SKM-1 (cell line): ENCODE data around the gene PLEKHA5.
"Not testable (repeated sequence)": the region's sequence is repeated elsewhere in the genome, so short reads cannot be mapped to it uniquely, and the experiment has no call there.

Experiments
- DNase-seq: peaks from one replicate; lab custom pipeline; 2025; ENCODE audit not compliant: unreplicated experiment; lab: John Stamatoyannopoulos, UW

Gene PLEKHA5

DNA sequence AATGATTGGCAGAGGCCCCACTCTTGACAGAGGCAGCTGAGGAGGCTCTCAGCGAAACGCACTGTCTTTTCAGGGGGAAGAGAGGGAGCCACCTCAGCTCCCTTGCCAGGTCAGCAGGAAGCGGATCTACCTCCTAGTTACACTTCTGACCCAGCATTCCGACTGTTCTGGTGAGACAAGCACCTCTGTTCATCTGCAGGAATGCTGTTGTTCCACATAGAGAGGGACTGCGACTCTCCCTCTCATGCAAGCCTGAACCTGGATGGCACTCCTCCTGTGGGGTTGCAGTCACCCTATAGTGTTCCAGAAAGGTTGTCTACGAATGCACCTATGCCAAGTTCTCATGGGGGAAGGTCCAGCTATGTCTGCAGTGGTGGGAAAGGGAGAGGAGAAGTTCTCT is 272.7 kb downstream of the PLEKHA5 start:
- no peak for DNase-seq

- DNase-seq, result no peak
Observed at GRCh38 chr12:19402743-19403431, 273.4 kb downstream of the PLEKHA5 start.

DNA sequence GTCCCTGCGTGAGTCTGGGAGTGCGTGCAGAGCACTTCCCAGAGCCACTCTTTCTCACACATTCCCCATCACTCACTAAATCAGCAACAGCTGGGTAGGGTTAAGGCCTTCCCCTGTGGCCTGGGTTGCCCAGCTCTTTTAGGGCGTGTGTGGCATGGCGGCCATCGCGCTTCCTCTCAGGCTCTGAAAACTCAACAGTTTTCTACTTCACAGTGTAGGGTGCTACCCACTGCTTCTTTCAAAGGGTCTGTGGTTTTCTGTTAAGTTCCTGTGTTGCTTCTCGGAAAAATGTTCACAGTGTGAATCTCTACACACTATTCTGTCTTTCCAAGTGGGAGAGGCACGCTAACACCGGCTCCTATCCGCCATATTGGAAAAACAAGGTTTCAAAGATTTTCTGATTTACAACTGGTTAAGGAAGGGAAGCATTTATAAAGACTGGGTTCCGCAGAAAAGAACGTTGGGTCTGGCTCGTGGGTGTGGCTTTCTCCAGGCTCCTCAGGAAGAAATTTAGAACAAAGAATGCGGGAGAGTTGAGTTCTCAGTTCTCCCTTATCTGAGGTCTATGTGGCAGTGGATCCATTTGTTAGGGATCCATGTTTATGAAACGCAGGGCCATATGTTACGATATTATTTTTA is 274.8 kb downstream of the PLEKHA5 start:
- DNase-seq, result no peak

DNA sequence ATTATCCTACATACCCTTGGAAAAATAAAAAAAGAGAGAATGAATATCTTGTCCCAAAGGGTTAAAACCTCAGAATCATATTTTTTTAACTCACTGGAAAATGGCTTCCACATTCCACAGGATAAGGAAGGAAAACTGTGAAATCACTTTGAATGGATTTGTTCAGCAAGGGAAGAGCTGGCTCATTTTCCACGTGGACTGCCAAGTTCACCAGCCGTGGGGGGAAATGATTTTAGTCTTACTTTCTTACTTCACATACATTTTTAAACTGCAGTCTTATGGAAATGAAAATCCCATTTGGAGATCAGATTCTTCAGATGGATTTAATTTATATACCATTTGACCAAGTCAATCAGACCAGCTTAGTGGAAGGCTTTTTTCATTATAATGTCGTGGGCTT is 279.8 kb downstream of the PLEKHA5 start:
- no peak for DNase-seq

DNA sequence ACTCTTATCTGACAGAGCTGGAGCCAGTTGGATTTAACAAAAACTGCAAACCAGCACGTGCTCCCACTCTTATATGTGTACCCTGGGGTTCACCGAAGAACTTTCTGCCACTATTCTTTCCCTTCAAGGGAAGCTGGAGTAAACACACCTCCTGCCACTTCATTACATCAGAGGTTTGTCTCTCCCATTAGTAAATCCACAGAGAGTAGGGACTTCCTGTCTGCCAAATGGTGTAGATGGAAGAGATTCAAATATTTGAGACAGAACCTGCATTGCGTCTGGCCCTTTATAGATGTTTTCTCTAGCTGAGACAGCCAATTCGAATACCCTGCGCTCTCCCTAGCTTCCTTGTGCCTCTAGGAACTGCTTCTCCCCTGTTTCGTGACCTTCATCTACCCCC is 280.7 kb downstream of the PLEKHA5 start:
- no peak for DNase-seq

- no peak for DNase-seq
Observed at GRCh38 chr12:19410629-19411185, 281.2 kb downstream of the PLEKHA5 start.

GRCh38 chr12:19411234-19412204 is 282.0 kb downstream of the PLEKHA5 start:
- no peak for DNase-seq

- DNase-seq, result no peak
Observed at GRCh38 chr12:19412844-19413243, 283.3 kb downstream of the PLEKHA5 start.

GRCh38 chr12:19413582-19413981 is 284.0 kb downstream of the PLEKHA5 start:
- not testable (repeated sequence) for DNase-seq

DNA sequence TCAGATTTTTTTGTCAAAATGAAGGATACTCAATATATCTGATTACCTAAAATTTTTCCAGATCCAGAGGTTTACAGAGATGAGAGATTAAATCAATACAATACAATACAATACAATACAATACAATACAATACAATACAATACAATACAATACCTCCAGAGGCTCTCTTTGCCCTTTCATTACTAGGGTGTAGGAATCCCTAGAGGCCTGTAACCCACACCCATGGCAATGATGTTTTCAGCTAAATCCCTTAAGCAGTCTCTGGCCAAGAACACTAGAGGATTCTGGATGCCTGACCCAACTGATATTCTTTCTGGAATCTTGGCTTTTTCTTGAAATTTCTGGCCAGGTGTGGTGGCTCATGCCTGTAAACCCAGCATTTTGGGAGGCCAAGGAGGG is 286.0 kb downstream of the PLEKHA5 start:
- DNase-seq, result no peak

GRCh38 chr12:19419086-19419485 is 289.6 kb downstream of the PLEKHA5 start:
- no peak for DNase-seq

GRCh38 chr12:19421503-19422282 is 292.2 kb downstream of the PLEKHA5 start:
- DNase-seq, result no peak

- no peak for DNase-seq
Observed at GRCh38 chr12:19423166-19423930, 293.8 kb downstream of the PLEKHA5 start.
